ENCODE data around the gene CFAP46. TPM values are rescaled to one million over a fixed set of nuclear protein-coding genes. Genes with fewer than 3 reads are reported as not detected.

The CFAP46 gene
- total and polyA plus RNA-seq, 2 experiments from 2014 or later = 3.1 to 5.4 TPM

- no peak overlapping the region for H3K4me3 Mint-ChIP-seq
- no peak overlapping the region for H3K27ac Mint-ChIP-seq
- H3K4me1 ChIP-seq (ENCODE audit: insufficient read depth) = no peaks in the 10 kb centered on the region
- peaks cover 10% of the 10 kb centered on the region; the same call in 2 of the 3 replicates for H3K9me3 Mint-ChIP-seq
- H3K27ac ChIP-seq (ENCODE audit: low read depth) = no peak overlapping the region
- H3K27me3 Mint-ChIP-seq (ENCODE audit: insufficient read depth, low read depth, poor library complexity) = peaks cover 6% of the 10 kb centered on the region
- no peak for TF ChIP-seq STAT1 (IDR thresholded peaks at IDR 0.05; ENCODE audit: unreplicated experiment)
- no peak for TF ChIP-seq CREB1 (CRISPR knock-in tag; IDR thresholded peaks at IDR 0.05; ENCODE audit: low read depth)
- no peak for TF ChIP-seq ZNF462 (CRISPR knock-in tag; IDR thresholded peaks at IDR 0.05)
- no peak for TF ChIP-seq EZH2phosphoT487 (IDR thresholded peaks at IDR 0.05; ENCODE audit: unreplicated experiment)
- TF ChIP-seq NANOG (IDR thresholded peaks at IDR 0.05; ENCODE audit: borderline replicate concordance) = no peak
- H3K4me3 ChIP-seq = no peak overlapping the region
- no peaks in the 10 kb centered on the region for H3K36me3 ChIP-seq (ENCODE audit: insufficient read depth)
- no peak for DNase-seq (ENCODE audit: low spot score)
- H3K9me2 ChIP-seq (ENCODE audit: insufficient read depth) = no peaks in the 10 kb centered on the region
- H3K79me2 ChIP-seq (replicated peaks; ENCODE audit: insufficient read depth) = no peaks in the 10 kb centered on the region
- no peaks in the 10 kb centered on the region for H3K36me3 Mint-ChIP-seq (ENCODE audit: low read depth)
- H2AFZ ChIP-seq = no peak overlapping the region
- H3K4me2 ChIP-seq = no peak overlapping the region
- H3F3A ChIP-seq (replicated peaks; ENCODE audit: low read depth) = no peaks in the 10 kb centered on the region
- ATAC-seq = no peak
- H3K27me3 ChIP-seq (ENCODE audit: insufficient read depth) = no peaks in the 10 kb centered on the region
- H4K20me1 ChIP-seq (replicated peaks; ENCODE audit: insufficient read depth) = no peaks in the 10 kb centered on the region
- H3K4me1 Mint-ChIP-seq = peaks cover 2% of the 10 kb centered on the region; the same call in 1 of the 3 replicates
Observed at GRCh38 chr10:132867801-132868644, 74.3 kb downstream of the CFAP46 start.
